ENCODE results near the gene TCF7L2. TPM values are rescaled to one million over a fixed set of nuclear protein-coding genes. Genes with fewer than 3 reads are reported as not detected.

Gene TCF7L2
- total and polyA plus RNA-seq, 2 donors (not counting 1 experiment from before 2014, with no cell fraction given): 3.4 to 5.0 TPM

- Histone ChIP-seq H3K4me2 (ENCODE audit: extremely low read depth, insufficient read depth, low read length) (no peak overlapping the region), H2AFZ (ENCODE audit: low read length) (no peak overlapping the region), H3K79me2 (ENCODE audit: control insufficient read depth, insufficient read depth, low read length) (peaks cover 7% of the 10 kb centered on the region), H3K9ac (ENCODE audit: insufficient read depth, low read length) (no peak overlapping the region), H3K4me1 (ENCODE audit: control insufficient read depth, extremely low read depth, insufficient read depth, low read length) (peaks cover 11% of the 10 kb centered on the region), H3K27ac (ENCODE audit: insufficient read depth, low read length) (no peak overlapping the region), H3K27me3 (ENCODE audit: control insufficient read depth, insufficient read depth, low read length) (no peaks in the 10 kb centered on the region), H4K20me1 (ENCODE audit: control insufficient read depth, extremely low read depth, insufficient read depth, low read length) (no peaks in the 10 kb centered on the region), H3K9me3 (ENCODE audit: control insufficient read depth, insufficient read depth, low read depth, low read length) (no peaks in the 10 kb centered on the region), H3K4me3 (replicated peaks in 1 of 4; ENCODE audit: control extremely low read depth in 1 of 4, insufficient read depth in 1 of 4, low read depth in 3 of 4, low read length in 4 of 4) (no peak overlapping the region), H3K36me3 (ENCODE audit: control insufficient read depth, insufficient read depth, low read length) (no peaks in the 10 kb centered on the region)
- TF ChIP-seq EZH2 (IDR thresholded peaks at IDR 0.05; ENCODE audit: low read length, missing control alignments) (no peak), CTCF (conservative IDR thresholded peaks at IDR 0.05 in 1 of 2, IDR thresholded peaks at IDR 0.05 in 1 of 2; ENCODE audit: low read depth in 1 of 2, low read length in 2 of 2) (no peak)
- no peak for DNase-seq (ENCODE audit: low read depth in 2 of 2)
Observed at GRCh38 chr10:113042868-113043267, 92.8 kb downstream of the TCF7L2 start.

- H3K4me3 ChIP-seq (replicated peaks in 1 of 4; ENCODE audit: control extremely low read depth in 1 of 4, insufficient read depth in 1 of 4, low read depth in 3 of 4, low read length in 4 of 4): no peak overlapping the region
- no peaks in the 10 kb centered on the region for H3K36me3 ChIP-seq (ENCODE audit: control insufficient read depth, insufficient read depth, low read length)
- no peaks in the 10 kb centered on the region for H3K9me3 ChIP-seq (ENCODE audit: control insufficient read depth, insufficient read depth, low read depth, low read length)
- no peaks in the 10 kb centered on the region for H3K27me3 ChIP-seq (ENCODE audit: control insufficient read depth, insufficient read depth, low read length)
- no peaks in the 10 kb centered on the region for H4K20me1 ChIP-seq (ENCODE audit: control insufficient read depth, extremely low read depth, insufficient read depth, low read length)
- H3K27ac ChIP-seq (ENCODE audit: insufficient read depth, low read length): no peak overlapping the region
- DNase-seq (ENCODE audit: low read depth in 2 of 2): no peak
- H3K4me2 ChIP-seq (ENCODE audit: extremely low read depth, insufficient read depth, low read length): no peak overlapping the region
- peaks cover 7% of the 10 kb centered on the region for H3K79me2 ChIP-seq (ENCODE audit: control insufficient read depth, insufficient read depth, low read length)
- peaks cover 12% of the 10 kb centered on the region for H3K4me1 ChIP-seq (ENCODE audit: control insufficient read depth, extremely low read depth, insufficient read depth, low read length)
- H3K9ac ChIP-seq (ENCODE audit: insufficient read depth, low read length): no peak overlapping the region
- no peak overlapping the region for H2AFZ ChIP-seq (ENCODE audit: low read length)
- TF ChIP-seq EZH2 (IDR thresholded peaks at IDR 0.05; ENCODE audit: low read length, missing control alignments) (no peak), CTCF (conservative IDR thresholded peaks at IDR 0.05 in 1 of 2, IDR thresholded peaks at IDR 0.05 in 1 of 2; ENCODE audit: low read depth in 1 of 2, low read length in 2 of 2) (no peak)
Observed at GRCh38 chr10:113044016-113044755, 94.1 kb downstream of the TCF7L2 start.

GRCh38 chr10:113045147-113046055 is 95.4 kb downstream of the TCF7L2 start:
- no peaks in the 10 kb centered on the region for H4K20me1 ChIP-seq (ENCODE audit: control insufficient read depth, extremely low read depth, insufficient read depth, low read length)

More at GRCh38 chr10:113045147-113046055, 95.4 kb downstream of the TCF7L2 start:
- Histone ChIP-seq H3K79me2 (ENCODE audit: control insufficient read depth, insufficient read depth, low read length) (peaks cover 7% of the 10 kb centered on the region), H2AFZ (ENCODE audit: low read length) (no peak overlapping the region), H3K4me2 (ENCODE audit: extremely low read depth, insufficient read depth, low read length) (peak overlapping the region; percentile 15), H3K4me3 (replicated peaks in 1 of 4; ENCODE audit: control extremely low read depth in 1 of 4, insufficient read depth in 1 of 4, low read depth in 3 of 4, low read length in 4 of 4) (no peak overlapping the region), H3K36me3 (ENCODE audit: control insufficient read depth, insufficient read depth, low read length) (no peaks in the 10 kb centered on the region), H3K27me3 (ENCODE audit: control insufficient read depth, insufficient read depth, low read length) (no peaks in the 10 kb centered on the region), H3K4me1 (ENCODE audit: control insufficient read depth, extremely low read depth, insufficient read depth, low read length) (peaks cover 12% of the 10 kb centered on the region), H3K9me3 (ENCODE audit: control insufficient read depth, insufficient read depth, low read depth, low read length) (no peaks in the 10 kb centered on the region), H3K9ac (ENCODE audit: insufficient read depth, low read length) (no peak overlapping the region), H3K27ac (ENCODE audit: insufficient read depth, low read length) (peak overlapping the region; percentile 38)
- peak; percentile 83 to 94 for DNase-seq (ENCODE audit: low read depth in 2 of 2)
- TF ChIP-seq EZH2 (IDR thresholded peaks at IDR 0.05; ENCODE audit: low read length, missing control alignments) (no peak), CTCF (conservative IDR thresholded peaks at IDR 0.05 in 1 of 2, IDR thresholded peaks at IDR 0.05 in 1 of 2; ENCODE audit: low read depth in 1 of 2, low read length in 2 of 2) (no peak)
